GM18511 (cell line): ENCODE results near the gene KITLG.
"Not testable (repeated sequence)": the region's sequence is repeated elsewhere in the genome, so short reads cannot be mapped to it uniquely, and the experiment has no call there.

Experiments used
- ATAC-seq: cut with Tn5 transposase; IDR thresholded peaks from one replicate; pipeline ENCODE4 v1.9.1; 2021; ENCODE audit warnings: mild to moderate bottlenecking, moderate library complexity; ENCODE audit not compliant: unreplicated experiment

KITLG gene, protein sequence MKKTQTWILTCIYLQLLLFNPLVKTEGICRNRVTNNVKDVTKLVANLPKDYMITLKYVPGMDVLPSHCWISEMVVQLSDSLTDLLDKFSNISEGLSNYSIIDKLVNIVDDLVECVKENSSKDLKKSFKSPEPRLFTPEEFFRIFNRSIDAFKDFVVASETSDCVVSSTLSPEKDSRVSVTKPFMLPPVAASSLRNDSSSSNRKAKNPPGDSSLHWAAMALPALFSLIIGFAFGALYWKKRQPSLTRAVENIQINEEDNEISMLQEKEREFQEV

DNA sequence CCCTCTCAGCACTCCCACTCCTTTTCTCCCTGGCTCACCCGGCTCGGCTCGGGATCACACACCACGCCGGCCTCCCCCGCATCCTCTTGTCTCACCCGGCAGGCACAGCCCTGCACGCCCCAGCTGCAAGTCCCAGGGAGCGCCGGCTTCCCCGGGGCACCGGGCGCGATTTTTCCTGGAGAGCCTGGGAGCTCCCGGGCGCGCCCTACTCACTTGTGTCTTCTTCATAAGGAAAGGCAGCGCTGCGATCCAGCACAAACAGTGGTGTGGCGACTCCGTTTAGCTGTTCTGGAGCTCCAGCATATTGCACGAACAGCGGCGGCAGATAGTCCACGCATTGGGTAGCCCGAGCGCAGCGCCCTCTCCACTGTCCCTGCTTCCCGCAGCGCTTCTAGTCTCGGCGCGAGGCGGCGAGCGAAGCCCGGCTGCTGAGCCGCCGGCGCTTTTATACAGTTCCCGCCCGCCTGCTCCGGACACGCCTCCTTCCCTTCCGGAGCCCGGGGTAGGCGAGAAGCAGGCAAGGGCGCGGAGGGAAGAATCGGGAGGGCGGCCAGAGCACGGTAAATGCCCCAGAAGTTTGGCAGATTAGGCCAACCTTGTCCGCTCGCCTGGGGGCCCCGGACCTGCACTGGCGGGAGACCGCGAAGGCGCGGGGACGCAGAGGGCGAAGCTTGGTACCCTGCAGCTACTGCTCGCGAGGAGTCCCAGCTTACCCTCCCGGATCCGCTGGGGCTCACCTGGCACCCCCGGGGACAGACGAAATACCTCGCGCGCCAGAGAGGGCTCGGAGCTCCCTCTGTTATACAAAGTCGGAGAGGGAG lies at the start of gene KITLG:
Gene KITLG (minus strand): TSS at position 421 of the 821 bp plus-strand sequence. CDS start 193 bp downstream, at position 228.
- ATAC-seq = peak; percentile 75

DNA sequence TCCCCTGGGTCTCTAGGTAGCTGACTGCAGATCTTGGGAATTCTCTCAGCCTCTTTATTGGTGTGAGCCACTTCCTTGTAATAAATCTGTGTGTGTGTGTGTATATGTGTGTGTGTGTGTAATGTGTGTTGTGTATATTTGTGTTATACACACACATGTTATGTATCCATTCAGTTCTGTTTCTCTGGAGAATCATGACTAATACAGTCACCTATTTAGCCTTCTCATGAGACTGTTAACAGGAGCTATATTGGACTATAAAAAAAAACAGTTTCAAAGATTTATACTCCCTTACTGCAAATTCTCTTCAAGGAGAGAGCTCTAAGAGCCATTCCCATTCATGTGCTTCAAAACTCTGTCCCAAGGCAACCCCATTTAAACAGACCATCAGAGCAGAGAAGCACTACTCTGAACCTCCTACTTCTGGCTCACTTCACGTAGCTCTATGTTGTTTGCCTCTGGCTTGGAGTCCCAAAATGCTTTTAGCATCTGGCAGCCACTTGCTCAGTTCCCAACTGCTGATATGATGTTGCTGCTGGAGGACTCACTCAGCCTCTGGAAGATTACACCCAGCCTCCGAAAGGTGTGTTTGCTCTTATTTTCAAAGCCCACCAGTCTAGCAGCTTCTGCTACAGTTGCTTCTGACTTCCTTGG lies 48.7 kb upstream of the KITLG start:
- no peak for ATAC-seq

DNA sequence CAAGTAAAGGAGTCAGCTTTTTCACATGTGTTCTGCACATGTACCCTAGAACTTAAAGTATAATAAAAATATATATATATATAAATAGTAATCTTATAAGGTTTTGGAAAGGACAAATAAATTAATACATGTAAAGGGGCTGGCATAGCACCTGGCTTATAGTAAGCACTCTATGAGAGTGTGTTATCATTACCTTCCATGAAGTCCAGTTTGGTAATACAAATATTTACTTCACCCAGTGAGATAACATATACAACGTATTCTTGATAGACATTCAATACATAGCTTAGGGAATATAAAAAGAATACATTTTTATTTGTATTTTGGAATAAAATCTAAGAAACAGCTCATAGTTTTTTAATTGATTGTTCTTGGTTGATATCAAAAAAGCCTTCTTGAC lies 47.8 kb upstream of the KITLG start:
- ATAC-seq = not testable (repeated sequence)

DNA sequence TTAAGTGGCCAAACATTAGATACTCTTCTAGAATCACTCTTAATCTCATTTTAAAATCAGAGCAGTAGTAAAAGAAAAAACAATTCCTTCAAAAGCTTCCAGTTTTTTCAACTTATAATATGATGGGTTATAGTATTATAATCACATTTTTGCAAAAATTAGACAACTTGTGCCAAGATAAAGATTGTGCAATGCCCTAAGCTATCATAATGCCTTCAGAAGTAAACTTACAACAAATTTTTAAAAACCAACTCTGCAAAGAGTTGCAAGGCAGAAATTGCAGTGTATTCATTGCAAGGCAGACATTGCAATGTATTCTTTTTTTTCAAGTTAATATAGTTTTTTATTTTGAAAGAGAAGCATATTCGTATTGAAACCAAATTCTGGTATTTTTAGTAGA lies 47.2 kb upstream of the KITLG start:
- no peak for ATAC-seq

DNA sequence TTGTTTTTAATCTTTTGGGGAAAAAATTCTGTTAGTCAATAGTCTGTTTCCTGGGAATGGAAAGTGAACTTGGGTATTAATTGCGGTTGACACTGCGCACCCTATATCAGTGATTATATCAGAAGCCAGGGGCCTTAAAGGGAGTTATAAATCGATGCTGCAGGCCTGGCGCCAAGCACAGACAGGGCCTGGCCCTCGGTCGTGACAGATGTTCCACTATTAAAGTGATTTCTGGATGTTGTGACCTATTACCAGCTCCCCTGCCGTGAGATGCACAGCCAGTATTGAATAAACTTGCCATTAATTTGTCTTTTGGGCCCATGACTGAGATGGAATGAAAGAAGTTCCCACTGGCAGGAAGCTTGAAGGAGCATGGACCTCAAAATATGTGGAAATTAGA lies 45.1 kb upstream of the KITLG start:
- no peak for ATAC-seq

DNA sequence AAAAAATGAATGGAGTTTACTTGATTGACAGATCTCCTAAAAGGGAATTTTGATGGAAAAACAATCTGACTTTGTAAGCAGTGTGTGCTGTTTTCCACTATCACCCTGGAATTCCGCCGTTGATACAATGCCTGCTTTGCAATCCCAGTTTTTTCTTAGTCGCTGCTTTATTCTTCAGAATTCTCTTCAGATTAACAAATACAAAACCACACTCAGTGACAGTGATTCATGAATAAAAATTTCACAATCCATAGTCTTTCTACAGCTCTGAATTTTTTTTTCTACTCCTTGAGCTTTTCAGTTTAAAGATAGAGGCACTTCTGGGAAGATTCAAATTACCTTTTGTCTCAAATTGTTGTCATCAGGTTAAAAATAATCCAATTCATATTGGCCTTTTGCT lies 44.6 kb upstream of the KITLG start:
- ATAC-seq = no peak

DNA sequence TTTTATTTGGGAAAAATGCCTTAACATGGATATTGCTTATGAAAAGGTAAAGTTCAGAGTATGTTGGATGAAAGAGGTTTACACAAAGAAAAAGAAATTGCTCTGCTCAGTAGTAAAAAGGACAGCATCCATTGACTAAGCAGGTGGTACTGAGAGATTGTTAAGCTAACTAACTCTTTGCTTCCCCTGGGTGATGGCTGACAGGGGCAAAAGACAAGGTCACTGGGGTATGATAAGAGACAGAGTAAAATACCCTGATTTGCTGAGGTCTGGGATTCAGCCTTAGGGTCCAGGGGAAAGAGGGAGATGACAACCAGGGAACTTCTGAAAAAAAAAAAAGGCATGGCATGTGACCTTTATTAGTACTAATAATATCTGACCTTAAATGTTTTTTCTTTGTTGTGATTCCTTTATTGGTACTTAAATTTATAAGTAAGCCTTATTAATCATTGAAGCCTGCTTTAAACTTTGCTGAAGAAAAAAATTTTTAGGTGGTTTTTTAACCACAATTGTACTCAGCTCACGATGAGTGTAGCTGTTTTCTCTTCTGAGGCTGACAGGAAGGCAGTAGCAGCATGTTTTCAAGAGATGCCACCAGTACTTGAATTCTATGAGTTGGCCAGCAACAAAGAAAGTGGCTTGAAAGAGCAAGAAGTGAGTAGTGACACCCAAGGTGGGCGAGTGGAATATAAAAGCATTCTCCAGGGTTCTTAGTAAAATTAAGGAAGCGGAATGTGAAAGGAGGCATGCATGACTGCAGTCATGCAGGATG lies 43.7 kb upstream of the KITLG start:
- peak; percentile 51 for ATAC-seq

DNA sequence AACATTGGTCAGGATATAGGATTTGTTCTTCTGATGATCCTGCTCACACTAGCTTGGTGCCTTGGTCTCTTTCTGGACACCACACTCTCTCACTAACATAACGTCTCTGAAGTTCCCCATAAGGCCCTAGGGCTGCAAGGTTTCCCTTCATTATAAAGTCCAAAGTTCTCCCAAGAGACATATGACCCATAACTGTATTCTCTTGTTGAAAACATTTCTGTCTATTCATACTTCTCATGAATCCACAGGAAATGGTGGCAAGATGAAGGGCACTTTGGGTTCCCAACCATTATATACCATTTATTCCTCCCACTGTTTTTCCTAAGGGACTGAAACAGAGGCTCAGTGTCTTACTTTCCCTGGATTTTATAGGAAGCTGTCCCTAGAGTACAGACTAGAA lies 37.1 kb upstream of the KITLG start:
- no peak for ATAC-seq

DNA sequence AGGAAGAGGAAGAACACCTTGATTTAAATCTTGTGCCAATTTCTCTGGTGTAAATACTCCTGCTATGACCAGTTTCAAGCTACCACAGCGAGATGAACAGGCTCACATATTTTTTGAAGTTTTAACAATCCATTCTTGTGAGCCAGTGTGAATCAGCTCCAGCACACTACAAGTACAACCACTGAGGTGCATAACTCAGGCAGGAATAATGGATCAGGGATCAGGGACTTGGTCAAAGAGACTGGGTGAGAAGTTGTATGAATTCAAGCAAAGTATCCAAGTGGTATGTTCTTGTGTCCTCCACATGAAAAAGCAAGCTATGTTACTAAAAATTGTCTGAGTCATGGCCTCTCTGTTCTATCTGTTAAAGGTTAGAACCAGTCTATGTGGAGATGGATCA lies 35.2 kb upstream of the KITLG start:
- ATAC-seq = no peak

DNA sequence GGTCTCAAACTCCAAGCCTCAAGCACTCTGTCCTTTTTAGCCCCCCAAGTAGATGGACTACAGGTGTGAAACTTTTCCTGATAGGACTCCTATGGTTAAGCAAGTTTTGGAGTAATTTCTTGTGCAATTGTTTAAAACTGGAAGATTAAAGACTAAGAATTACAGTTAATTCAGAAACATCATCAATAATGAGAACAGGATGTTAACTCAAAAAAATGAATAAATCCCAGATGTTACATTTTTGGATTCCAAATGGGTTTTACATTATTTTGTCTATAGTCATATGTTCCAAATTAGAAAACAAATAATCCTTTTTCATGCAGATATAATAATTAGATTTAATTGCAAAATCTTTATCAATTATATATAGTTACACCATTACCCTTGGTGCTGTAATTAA lies 24.4 kb upstream of the KITLG start:
- no peak for ATAC-seq

DNA sequence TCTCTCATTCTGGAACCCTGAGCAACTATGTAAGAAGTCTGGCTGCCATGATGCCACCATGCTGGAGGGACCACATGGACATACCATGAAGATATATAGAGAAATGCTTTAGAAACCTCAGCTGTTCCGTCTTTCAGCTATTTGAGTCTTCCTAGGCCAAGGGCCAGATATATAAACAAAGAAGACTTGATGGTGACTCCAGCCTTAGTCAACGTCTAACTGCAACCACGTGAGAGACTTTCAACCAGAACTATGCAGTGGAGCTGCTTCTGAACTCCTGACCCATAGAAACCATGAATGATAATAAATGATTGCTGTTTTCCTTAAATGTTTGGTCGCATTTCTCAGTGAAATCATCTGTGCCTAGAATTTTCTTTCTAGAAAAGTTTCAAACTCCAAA lies 20.0 kb upstream of the KITLG start:
- ATAC-seq = no peak

DNA sequence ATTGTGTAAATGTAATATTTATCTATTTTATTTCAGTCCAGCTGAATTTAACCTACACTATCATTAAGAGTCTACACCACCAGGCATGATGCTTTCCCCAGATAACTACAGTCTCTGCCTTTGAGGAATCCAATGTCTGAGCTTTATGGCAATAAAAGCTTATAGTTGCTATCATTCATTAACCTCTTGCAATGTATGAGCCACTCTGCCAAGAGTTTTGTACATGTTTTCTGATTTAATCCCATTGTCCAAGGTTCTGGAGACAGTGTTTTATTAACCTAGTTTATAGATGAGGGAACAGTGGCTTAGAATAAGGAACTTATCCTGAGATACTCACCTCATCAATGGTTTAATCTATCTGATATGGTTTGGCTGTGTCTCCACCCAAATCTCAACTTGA lies 17.1 kb upstream of the KITLG start:
- ATAC-seq = no peak

DNA sequence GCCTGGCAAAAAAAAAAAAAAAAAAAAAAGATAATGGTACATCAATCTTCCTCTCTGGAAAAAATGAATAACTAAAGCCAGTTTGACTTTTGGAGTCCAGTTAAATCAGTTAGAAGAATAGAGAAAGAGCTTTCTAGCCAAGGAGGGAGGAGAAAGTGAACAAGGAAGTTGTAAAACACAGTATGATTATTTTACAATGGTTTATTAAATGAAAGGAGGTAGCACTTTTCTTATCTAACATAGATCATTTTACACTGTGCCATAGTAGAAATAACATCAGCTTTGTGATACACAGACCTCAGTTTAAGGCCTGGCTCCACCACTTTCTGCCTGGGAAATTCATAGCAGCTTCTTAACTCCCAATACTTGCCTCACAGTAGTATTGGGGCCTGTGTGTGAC lies 15.4 kb upstream of the KITLG start:
- ATAC-seq = no peak

DNA sequence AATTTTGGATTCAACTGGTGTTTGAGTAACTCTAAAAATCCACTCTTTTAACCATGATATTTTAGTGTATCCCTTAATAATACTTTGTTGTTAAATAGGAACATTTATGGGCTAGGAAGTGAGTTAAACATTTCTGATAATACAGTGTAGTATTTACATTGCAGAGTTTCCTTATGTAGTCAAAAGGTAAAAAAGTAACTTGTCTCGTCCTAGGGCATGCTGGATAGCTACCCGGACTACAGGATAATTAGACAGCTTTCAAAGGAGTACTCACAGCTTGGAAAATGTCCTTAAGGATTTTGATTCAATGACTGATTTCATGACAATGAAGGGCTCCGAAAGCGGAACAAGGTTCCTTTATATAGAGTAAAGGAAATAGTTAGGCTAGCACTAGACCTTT lies 14.5 kb upstream of the KITLG start:
- no peak for ATAC-seq

DNA sequence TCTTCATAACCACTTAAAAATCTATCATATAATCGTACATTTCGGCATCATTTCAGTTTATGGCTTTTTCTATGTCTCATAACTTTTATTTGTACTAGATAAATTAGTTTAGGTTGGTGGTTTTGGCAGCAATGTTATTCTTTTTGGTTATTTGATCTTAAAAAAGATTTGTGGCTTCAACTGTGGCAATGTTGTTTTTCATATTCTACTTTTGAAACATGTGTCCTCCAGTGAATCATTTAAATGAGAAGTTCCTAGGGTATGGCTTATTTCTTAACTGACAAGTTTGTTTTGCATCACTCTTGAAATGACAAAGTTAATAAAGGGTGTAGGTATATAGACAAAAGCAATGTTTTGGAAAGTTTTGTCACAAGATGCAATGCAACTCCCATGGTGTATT lies 11.1 kb upstream of the KITLG start:
- no peak for ATAC-seq

DNA sequence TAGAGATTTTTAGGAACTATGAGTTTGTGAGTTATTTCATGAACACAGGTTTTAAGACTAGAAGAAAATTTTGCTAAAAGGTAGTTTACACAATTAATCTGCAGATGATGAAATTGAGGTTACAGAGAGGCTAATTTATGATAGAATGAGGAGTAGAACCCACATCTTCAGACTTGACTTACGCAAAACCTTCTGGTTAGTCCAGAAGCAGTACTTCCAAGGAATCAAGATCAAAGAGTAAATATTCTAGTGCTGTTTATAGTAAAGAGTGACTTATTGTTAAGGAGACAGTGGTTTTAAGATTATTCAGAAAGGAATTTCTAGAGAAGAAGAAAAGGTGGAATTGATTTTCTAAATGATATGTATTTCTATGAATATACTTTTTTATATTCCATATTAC lies 10.6 kb upstream of the KITLG start:
- ATAC-seq = no peak

DNA sequence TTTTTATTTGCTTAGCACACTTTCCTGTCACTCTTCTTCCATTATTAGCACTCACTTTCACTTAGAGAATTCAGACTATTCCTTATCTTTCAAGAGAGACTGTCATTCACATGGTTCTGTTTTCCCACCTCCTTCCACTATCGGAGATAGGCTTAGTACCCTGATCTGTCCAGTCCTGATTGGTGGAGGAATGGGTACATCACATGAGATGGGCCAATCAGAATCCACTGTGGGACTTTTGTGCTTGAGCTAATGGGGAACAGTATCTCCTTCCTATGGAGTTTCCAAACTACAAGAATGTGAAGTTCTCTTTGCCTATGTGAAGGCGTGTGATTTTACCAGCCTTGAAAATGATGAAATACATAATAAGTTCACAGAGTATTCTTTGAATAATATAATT lies 4.8 kb upstream of the KITLG start:
- ATAC-seq = no peak

DNA sequence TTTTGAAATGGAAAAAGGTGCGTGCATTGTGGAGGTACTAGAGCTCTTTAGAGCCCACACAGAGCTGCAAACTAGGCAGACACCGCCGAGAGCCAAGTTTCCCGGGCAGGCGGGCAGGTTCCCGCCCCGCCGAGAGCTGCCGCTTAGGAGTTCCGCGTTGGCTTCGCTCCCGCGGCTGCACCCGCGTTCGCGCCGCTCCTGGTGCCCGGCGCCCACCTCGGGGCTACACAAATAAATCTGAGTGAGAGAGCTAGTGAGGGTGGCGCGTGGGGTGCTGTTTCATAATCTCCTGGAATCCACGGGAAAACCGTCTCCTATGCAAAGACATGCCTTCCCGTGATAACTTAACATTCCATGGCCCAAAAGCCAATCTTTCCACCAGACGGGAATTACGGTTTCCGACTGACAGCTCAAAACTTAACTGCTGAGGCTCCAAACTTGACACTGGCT lies 645 bp downstream of the KITLG start:
- ATAC-seq = no peak

DNA sequence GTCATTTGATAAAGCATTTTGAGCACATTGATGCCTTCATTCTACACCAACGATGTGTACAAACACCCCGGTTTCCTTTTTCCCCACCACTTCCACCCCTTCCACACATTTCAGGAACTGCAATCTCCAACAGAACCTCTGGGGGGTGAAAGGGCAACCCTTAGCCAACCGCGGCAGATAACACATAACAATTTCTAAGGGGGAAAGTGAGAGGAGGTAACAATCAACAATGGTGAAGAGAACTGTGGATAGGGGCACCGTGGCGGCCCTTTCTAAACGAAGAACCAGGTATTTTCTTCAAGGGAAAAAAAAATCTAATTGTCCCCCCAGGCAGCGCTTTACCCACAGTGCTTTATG lies 1.1 kb downstream of the KITLG start:
- ATAC-seq = no peak

DNA sequence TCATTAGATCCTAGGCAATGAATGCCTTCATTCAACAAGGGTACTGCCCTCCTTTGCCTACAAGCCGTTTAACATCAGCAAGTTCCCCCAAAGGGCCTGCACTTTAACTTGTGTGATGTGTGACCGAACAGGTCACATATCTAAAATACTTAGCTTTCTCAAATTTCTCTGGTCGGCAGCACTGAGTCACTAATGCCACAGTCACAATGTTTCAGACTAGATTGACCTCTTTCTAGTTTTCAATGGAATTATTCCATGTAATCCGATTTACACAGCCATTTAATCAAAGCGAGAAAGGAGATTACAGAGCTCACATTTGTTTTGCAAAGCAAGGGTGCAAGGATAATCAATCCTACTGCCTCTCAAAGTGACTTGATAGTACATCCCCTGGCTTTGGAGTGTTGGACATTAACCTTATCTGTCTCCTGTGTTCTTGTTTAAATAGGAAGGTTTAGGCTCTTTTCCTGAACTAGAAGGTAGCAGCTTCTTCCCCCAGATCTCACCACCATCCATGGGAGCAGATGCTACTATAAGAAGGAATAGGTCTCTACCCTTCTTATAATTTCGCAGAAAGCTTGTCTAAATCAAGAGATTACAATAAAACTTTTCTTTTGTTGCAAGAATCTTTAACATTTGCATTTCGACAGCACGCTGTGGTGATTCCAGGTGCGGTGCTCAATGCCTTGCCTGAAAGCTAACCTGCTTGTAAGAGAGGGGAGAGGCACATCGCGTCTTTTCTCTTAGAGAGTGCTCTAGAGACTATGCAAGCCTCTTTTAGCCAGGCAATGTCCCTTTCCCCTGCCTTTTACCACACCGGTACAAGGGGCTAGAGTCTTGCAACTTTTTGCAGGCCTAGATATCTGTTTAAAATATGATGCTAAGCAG lies 1.8 kb downstream of the KITLG start:
- ATAC-seq = no peak
